Mucosa of rectum (tissue), 2 donors: ENCODE measurements around the gene BABAM2.
A peak's percentile ranks its signal among the peaks of the same experiment; 100 is the strongest.

ENCODE experiments used
- H3K27ac ChIP-seq, 2 donors: one replicate each; pipeline ENCODE4 v1.7.0; 2013; ENCODE audit warnings: inconsistent platforms in 2 of 2, low read depth in 2 of 2, low read length in 2 of 2
- H3K27me3 ChIP-seq, 2 donors: one replicate each; pipeline ENCODE4 v1.7.0; 2013; ENCODE audit warnings: low read length in 2 of 2; ENCODE audit not compliant: control insufficient read depth in 2 of 2, insufficient read depth in 2 of 2
- H3K36me3 ChIP-seq, 2 donors: one replicate each; pipeline ENCODE4 v1.7.0; 2013; ENCODE audit warnings: low read length in 2 of 2; ENCODE audit not compliant: control insufficient read depth in 2 of 2, insufficient read depth in 2 of 2
- H3K4me1 ChIP-seq, 2 donors: one replicate each; pipeline ENCODE4 v1.7.0; 2013; ENCODE audit warnings: low read length in 2 of 2, mild to moderate bottlenecking in 1 of 2; ENCODE audit not compliant: control insufficient read depth in 2 of 2, insufficient read depth in 2 of 2
- H3K4me3 ChIP-seq, 2 donors: one replicate each; pipeline ENCODE4 v1.7.0; 2013; ENCODE audit warnings: low read length in 2 of 2
- H3K9ac ChIP-seq, 2 donors: one replicate each; pipeline ENCODE4 v1.7.0; 2013; ENCODE audit warnings: low read length in 2 of 2, low read depth in 1 of 2, mild to moderate bottlenecking in 1 of 2
- H3K9me3 ChIP-seq, 2 donors: one replicate each; pipeline ENCODE4 v1.7.0; 2013; ENCODE audit warnings: low read length in 2 of 2; ENCODE audit not compliant: control insufficient read depth in 2 of 2
- donor health status: healthy.
- donor health status: Normal muscosa, but diverticular disease.

BABAM2 gene

DNA sequence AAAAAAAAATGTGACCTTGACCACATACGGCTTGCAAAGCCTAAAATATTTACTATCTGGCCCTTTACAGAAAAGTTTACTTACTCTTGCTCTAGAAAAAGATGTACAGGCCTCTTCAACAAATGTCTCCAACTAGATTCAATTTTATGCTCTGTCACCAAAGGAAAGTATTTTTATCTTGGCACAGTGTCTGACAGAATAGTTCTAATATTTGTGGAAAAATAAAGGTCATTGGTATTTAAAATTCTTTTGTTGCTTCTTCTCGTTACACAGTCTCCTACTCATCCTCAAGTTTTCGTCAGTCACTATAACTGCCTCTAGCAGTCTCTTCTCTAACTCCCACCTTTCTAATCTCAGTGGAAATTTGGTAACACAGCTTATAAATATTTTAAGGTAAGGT, 1.7 kb upstream of the BABAM2 start:
- Histone ChIP-seq H3K27me3 (no peaks in the 10 kb centered on the region), H3K4me1 (peaks cover 6 to 24% of the 10 kb centered on the region in 2 donors), H3K36me3 (no peaks in the 10 kb centered on the region), H3K9me3 (no peaks in the 10 kb centered on the region), H3K9ac (no peak overlapping the region), H3K27ac (no peak overlapping the region), H3K4me3 (no peak overlapping the region)

DNA sequence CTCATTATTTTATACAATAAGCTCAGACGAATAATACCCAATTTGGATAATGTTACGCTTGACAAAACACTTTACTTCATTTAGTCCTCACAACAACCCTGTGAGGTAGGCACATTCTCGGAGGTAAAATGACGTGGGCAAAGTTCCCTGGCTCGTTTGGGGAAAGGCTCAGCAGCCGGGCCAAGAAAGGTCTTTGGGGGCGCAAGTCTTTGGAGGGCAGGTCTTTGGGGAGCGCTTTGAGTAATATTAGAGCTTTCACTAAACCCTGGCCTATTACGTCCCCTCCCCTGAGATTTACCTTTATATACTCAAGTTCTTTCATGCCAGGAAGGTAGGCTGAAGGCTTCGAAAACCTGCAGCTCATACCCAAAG, 769 bp upstream of the BABAM2 start:
- H3K27ac ChIP-seq: peak overlapping the region; percentile 95 to 96
- no peaks in the 10 kb centered on the region for H3K36me3 ChIP-seq
- peaks cover 3 to 20% of the 10 kb centered on the region in 2 donors for H3K4me1 ChIP-seq
- no peaks in the 10 kb centered on the region for H3K27me3 ChIP-seq
- peak overlapping the region; percentile 88 to 95 for H3K4me3 ChIP-seq
- H3K9me3 ChIP-seq: no peaks in the 10 kb centered on the region
- H3K9ac ChIP-seq: peak overlapping the region; percentile 88 to 94

GRCh38 chr2:27890924-27891672, 569 bp downstream of the BABAM2 start:
- Histone ChIP-seq H3K36me3 (peaks cover 3 to 4% of the 10 kb centered on the region in 2 donors), H3K9me3 (no peaks in the 10 kb centered on the region), H3K27ac (peak overlapping the region; percentile 95 to 96), H3K4me1 (peaks cover 3 to 16% of the 10 kb centered on the region in 2 donors), H3K27me3 (no peaks in the 10 kb centered on the region), H3K4me3 (peak overlapping the region; percentile 88 to 95), H3K9ac (peak overlapping the region; percentile 93 to 94)

- peaks cover 9% of the 10 kb centered on the region in 2 donors for H3K36me3 ChIP-seq
- no peak overlapping the region for H3K9ac ChIP-seq
- H3K27ac ChIP-seq: no peak overlapping the region
- no peaks in the 10 kb centered on the region for H3K27me3 ChIP-seq
- peak overlapping the region in 1 of 2 donors; percentile 88 for H3K4me3 ChIP-seq
- H3K9me3 ChIP-seq: no peaks in the 10 kb centered on the region
- peaks cover 3 to 16% of the 10 kb centered on the region in 2 donors for H3K4me1 ChIP-seq
These were observed 1.2 kb downstream of the BABAM2 start for GRCh38 chr2:27891673-27892105.

GRCh38 chr2:27893006-27893405, 2.5 kb downstream of the BABAM2 start:
- Histone ChIP-seq H3K4me1 (peaks cover 3 to 14% of the 10 kb centered on the region in 2 donors), H3K9ac (no peak overlapping the region), H3K9me3 (no peaks in the 10 kb centered on the region), H3K4me3 (no peak overlapping the region), H3K27ac (no peak overlapping the region), H3K27me3 (no peaks in the 10 kb centered on the region), H3K36me3 (peaks cover 9 to 13% of the 10 kb centered on the region in 2 donors)

- no peaks in the 10 kb centered on the region for H3K27me3 ChIP-seq
- no peak overlapping the region for H3K4me3 ChIP-seq
- H3K36me3 ChIP-seq: peaks cover 9 to 15% of the 10 kb centered on the region in 2 donors
- no peaks in the 10 kb centered on the region for H3K9me3 ChIP-seq
- H3K27ac ChIP-seq: no peak overlapping the region
- no peaks in the 10 kb centered on the region for H3K4me1 ChIP-seq
- H3K9ac ChIP-seq: no peak overlapping the region
These were observed 7.2 kb downstream of the BABAM2 start for GRCh38 chr2:27897717-27898116.

DNA sequence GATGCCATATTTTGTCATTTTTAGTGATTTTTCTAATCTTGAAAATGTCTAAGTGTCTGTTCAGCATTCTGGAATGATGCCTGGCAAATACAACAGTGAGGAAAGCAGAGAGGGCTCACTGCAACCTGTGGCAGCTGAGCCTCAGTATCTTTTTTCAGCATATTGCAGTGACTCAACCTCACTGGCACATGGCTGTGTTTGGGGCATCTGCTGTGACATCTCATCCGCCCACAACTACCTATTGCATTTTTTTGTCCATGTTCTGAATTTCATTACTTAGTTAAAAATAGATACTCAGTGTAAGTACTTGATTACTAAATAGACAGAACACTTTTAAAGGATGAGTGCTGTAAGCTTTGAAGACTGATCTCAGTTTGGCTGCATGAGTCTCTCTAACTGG, 10.7 kb downstream of the BABAM2 start:
- Histone ChIP-seq H3K4me3 (no peak overlapping the region), H3K27ac (no peak overlapping the region), H3K36me3 (peaks cover 5 to 11% of the 10 kb centered on the region in 2 donors), H3K9me3 (no peaks in the 10 kb centered on the region), H3K9ac (no peak overlapping the region), H3K4me1 (no peaks in the 10 kb centered on the region), H3K27me3 (no peaks in the 10 kb centered on the region)

- Histone ChIP-seq H3K9ac (no peak overlapping the region), H3K4me3 (no peak overlapping the region), H3K4me1 (no peaks in the 10 kb centered on the region), H3K36me3 (peaks cover 0 to 2% of the 10 kb centered on the region in 2 donors), H3K27me3 (no peaks in the 10 kb centered on the region), H3K27ac (no peak overlapping the region), H3K9me3 (no peaks in the 10 kb centered on the region)
These were observed 11.6 kb downstream of the BABAM2 start for GRCh38 chr2:27902098-27902497.

- Histone ChIP-seq H3K4me3 (no peak overlapping the region), H3K36me3 (peaks cover 0 to 2% of the 10 kb centered on the region in 2 donors), H3K27ac (no peak overlapping the region), H3K9ac (no peak overlapping the region), H3K4me1 (no peaks in the 10 kb centered on the region), H3K9me3 (no peaks in the 10 kb centered on the region), H3K27me3 (no peaks in the 10 kb centered on the region)
These were observed 12.5 kb downstream of the BABAM2 start for GRCh38 chr2:27903018-27903417.

GRCh38 chr2:27903649-27904404, 13.3 kb downstream of the BABAM2 start:
- no peak overlapping the region for H3K9ac ChIP-seq
- H3K36me3 ChIP-seq: peaks cover 0 to 2% of the 10 kb centered on the region in 2 donors
- H3K9me3 ChIP-seq: no peaks in the 10 kb centered on the region
- no peaks in the 10 kb centered on the region for H3K4me1 ChIP-seq
- H3K4me3 ChIP-seq: no peak overlapping the region
- H3K27ac ChIP-seq: no peak overlapping the region
- no peaks in the 10 kb centered on the region for H3K27me3 ChIP-seq
